Keratinocyte (primary cell): ENCODE results near the gene MTHFD2L. TPM values are rescaled to one million over a fixed set of nuclear protein-coding genes. Genes with fewer than 3 reads are reported as not detected.
"Not testable (repeated sequence)": the region's sequence is repeated elsewhere in the genome, so short reads cannot be mapped to it uniquely, and the experiment has no call there.

ENCODE experiments used
- DNase-seq: peaks from one replicate; pipeline ENCODE4 v3.0.0-alpha.2; 2011; ENCODE audit warnings: low read depth, missing footprints, low spot score
- FAIRE-seq: peaks from 2 replicates; lab custom pipeline; 2011; peaks lifted over from hg19 to GRCh38; lab: Jason Lieb, UNC
- H2AFZ ChIP-seq: 2 replicates; pipeline ENCODE4 v1.6.0; 2012; ENCODE audit warnings: low read length, control low read depth, inconsistent platforms; ENCODE audit not compliant: control insufficient read depth
- H3K27ac ChIP-seq: 2 replicates; pipeline ENCODE4 v1.5.1; 2011; ENCODE audit warnings: low read length; ENCODE audit not compliant: control insufficient read depth, insufficient read depth
- H3K27me3 ChIP-seq: 3 replicates; pipeline ENCODE4 v1.6.0; 2011; ENCODE audit warnings: low read length; ENCODE audit not compliant: control insufficient read depth, insufficient read depth; ENCODE audit errors: extremely low read depth
- H3K36me3 ChIP-seq, 2 experiments: 2 replicates in 1 of 2; 3 replicates in 1 of 2; pipeline ENCODE4 v1.5.1; 2011; ENCODE audit warnings: low read length in 2 of 2, mild to moderate bottlenecking in 1 of 2; ENCODE audit not compliant: control insufficient read depth in 2 of 2, insufficient read depth in 2 of 2; ENCODE audit errors: extremely low read depth in 1 of 2
- H3K4me1 ChIP-seq: 3 replicates; pipeline ENCODE4 v1.5.1; 2011; ENCODE audit warnings: low read length; ENCODE audit not compliant: control insufficient read depth, insufficient read depth; ENCODE audit errors: extremely low read depth
- H3K4me2 ChIP-seq: 3 replicates; pipeline ENCODE4 v1.6.0; 2011; ENCODE audit warnings: low read depth, low read length; ENCODE audit not compliant: control insufficient read depth, insufficient read depth; ENCODE audit errors: extremely low read depth
- H3K4me3 ChIP-seq, 3 experiments: fragments of 200-600 bp in 1 of 3; sonication (generic) in 1 of 3; 2 replicates in 2 of 3; 3 replicates in 1 of 3; pipeline ENCODE4 v1.5.1; 2011 to 2016; ENCODE audit warnings: low read length in 3 of 3, mild to moderate bottlenecking in 3 of 3, control low read depth in 2 of 3, inconsistent platforms in 1 of 3, low read depth in 1 of 3, mixed read lengths in 1 of 3, mixed run types in 1 of 3, moderate library complexity in 1 of 3; ENCODE audit not compliant: control insufficient read depth in 2 of 3, insufficient read depth in 2 of 3; ENCODE audit errors: extremely low read depth in 1 of 3
- H3K79me2 ChIP-seq: 2 replicates; pipeline ENCODE4 v1.6.0; 2012; ENCODE audit warnings: low read length; ENCODE audit not compliant: control insufficient read depth, insufficient read depth
- H3K9ac ChIP-seq: 3 replicates; pipeline ENCODE4 v1.6.0; 2011; ENCODE audit warnings: low read length; ENCODE audit not compliant: control insufficient read depth, insufficient read depth; ENCODE audit errors: extremely low read depth
- H3K9me1 ChIP-seq: 3 replicates; pipeline ENCODE4 v1.6.0; 2011; ENCODE audit warnings: low read length; ENCODE audit not compliant: control insufficient read depth, insufficient read depth; ENCODE audit errors: extremely low read depth
- H3K9me3 ChIP-seq: 2 replicates; pipeline ENCODE4 v1.5.1; 2012; ENCODE audit warnings: low read depth, low read length; ENCODE audit not compliant: control insufficient read depth
- H4K20me1 ChIP-seq: 3 replicates; pipeline ENCODE4 v1.6.0; 2011; ENCODE audit warnings: low read length; ENCODE audit not compliant: control insufficient read depth, insufficient read depth; ENCODE audit errors: extremely low read depth
- CTCF ChIP-seq, 3 experiments: IDR thresholded peaks in 1 of 3; conservative IDR thresholded peaks in 1 of 3; optimal IDR thresholded peaks in 1 of 3; 2 replicates in 2 of 3; 3 replicates in 1 of 3; pipeline versions ENCODE3 to v1.5.1; 2011; ENCODE audit warnings: low read length in 3 of 3, mild to moderate bottlenecking in 3 of 3, moderate library complexity in 2 of 3, control low read depth in 1 of 3, inconsistent platforms in 1 of 3; ENCODE audit not compliant: insufficient read depth in 2 of 3; ENCODE audit errors: extremely low read depth in 1 of 3
- EZH2 ChIP-seq: IDR thresholded peaks from one replicate; pipeline ENCODE4 v1.6.1; 2012; ENCODE audit warnings: inconsistent platforms, mild to moderate bottlenecking, low read length, moderate library complexity
- dilution Hi-C: fragments of 300-500 bp; cut with MboI; formaldehyde crosslinking; loops from one replicate; pipeline ENCODE4 v1.7.0; 2020; ENCODE audit warnings: low sequenced_read_pairs; ENCODE audit not compliant: extremely low pct_ligation_motif_present
- polyA plus RNA-seq, 5 experiments: library from polyadenylated mRNA; depleted of rRNA in 3 of 5; stranded (reverse) in 3 of 5; stranded (forward) in 1 of 5; unstranded in 1 of 5; fragments of >200 nt; gene quantifications; 1 replicate in 1 of 5; 2 replicates in 3 of 5; 3 replicates in 1 of 5; pipeline versions ENCODE4 v1.2.1 to v1.2.3, GENCODE V29; 2011 to 2012; ENCODE audit warnings: missing spikeins in 2 of 5, low read depth in 1 of 5, low replicate concordance in 1 of 5

Gene MTHFD2L
- polyA plus RNA-seq, 1 donor (not counting 4 experiments of a cell fraction or from before 2014, with no cell fraction given), result 30.4 TPM

- H4K20me1 ChIP-seq, result no peaks in the 10 kb centered on the region
- H3K9me3 ChIP-seq, result no peaks in the 10 kb centered on the region
- H3K4me2 ChIP-seq, result no peak overlapping the region
- FAIRE-seq (no peak), DNase-seq (no peak)
- H3K27me3 ChIP-seq, result no peaks in the 10 kb centered on the region
- H3K9ac ChIP-seq, result no peak overlapping the region
- dilution Hi-C loops, result no loop called here
- H3K4me1 ChIP-seq, result no peaks in the 10 kb centered on the region
- no peak overlapping the region for H3K4me3 ChIP-seq
- TF ChIP-seq EZH2 (no peak), CTCF (optimal IDR thresholded peaks at IDR 0.05 in 1 of 3, IDR thresholded peaks at IDR 0.05 in 1 of 3, conservative IDR thresholded peaks at IDR 0.05 in 1 of 3; ENCODE audit: extremely low read depth in 1 of 3, insufficient read depth in 2 of 3, low read length in 3 of 3) (no peak)
- H3K27ac ChIP-seq, result no peak overlapping the region
- no peak overlapping the region for H2AFZ ChIP-seq
- no peaks in the 10 kb centered on the region for H3K9me1 ChIP-seq
- no peaks in the 10 kb centered on the region for H3K79me2 ChIP-seq
- H3K36me3 ChIP-seq, result peaks cover 0 to 4% of the 10 kb centered on the region in 2 experiments
Measured at GRCh38 chr4:74338792-74339333, 180.9 kb downstream of the MTHFD2L start.

- Histone ChIP-seq H3K9me3 (peaks cover 2% of the 10 kb centered on the region), H2AFZ (no peak overlapping the region), H3K4me1 (no peaks in the 10 kb centered on the region), H3K9ac (no peak overlapping the region), H3K4me3 (no peak overlapping the region), H3K27ac (no peak overlapping the region), H3K27me3 (no peaks in the 10 kb centered on the region), H3K36me3 (peaks cover 0 to 4% of the 10 kb centered on the region in 2 experiments), H3K4me2 (no peak overlapping the region), H4K20me1 (no peaks in the 10 kb centered on the region), H3K9me1 (no peaks in the 10 kb centered on the region), H3K79me2 (no peaks in the 10 kb centered on the region)
- dilution Hi-C loops, result no loop called here
- TF ChIP-seq EZH2 (no peak), CTCF (optimal IDR thresholded peaks at IDR 0.05 in 1 of 3, IDR thresholded peaks at IDR 0.05 in 1 of 3, conservative IDR thresholded peaks at IDR 0.05 in 1 of 3; ENCODE audit: extremely low read depth in 1 of 3, insufficient read depth in 2 of 3, low read length in 3 of 3) (no peak)
- no peak for DNase-seq
- FAIRE-seq, result no peak
Measured at GRCh38 chr4:74339501-74339900, 181.6 kb downstream of the MTHFD2L start.

- H2AFZ ChIP-seq, H3K4me3 ChIP-seq, H3K4me1 ChIP-seq, H3K9ac ChIP-seq, H3K9me1 ChIP-seq, H3K9me3 ChIP-seq, H3K4me2 ChIP-seq, H3K27me3 ChIP-seq, H3K27ac ChIP-seq, H4K20me1 ChIP-seq, H3K79me2 ChIP-seq, dilution Hi-C loops, H3K36me3 ChIP-seq, DNase-seq: not testable (repeated sequence)
- FAIRE-seq, result peak; percentile 23
Measured at GRCh38 chr4:74340421-74340820, 182.5 kb downstream of the MTHFD2L start.
